Sigmoid colon (tissue), 4 donors: ENCODE measurements around the gene ARHGEF7.

ENCODE experiments used
- EP300 ChIP-seq, 4 donors: sonication (generic); formaldehyde crosslinking; IDR thresholded peaks; one replicate each; pipeline ENCODE4 v1.6.1; 2017; ENCODE audit warnings: antibody characterized with exemption in 4 of 4
- POLR2A ChIP-seq, 2 donors: fragments of 450-650 bp; IDR thresholded peaks; one replicate each; pipeline ENCODE4 v1.6.1; 2016; ENCODE audit warnings: antibody characterized with exemption in 2 of 2, mild to moderate bottlenecking in 2 of 2, moderate library complexity in 2 of 2
- TF ChIP-seq, protein P1 (sequence below), 4 experiments: fragments of 450-650 bp in 3 of 4; fragments of 200-600 bp in 1 of 4; IDR thresholded peaks; one replicate each; pipeline ENCODE4 v1.5.1; 2016 to 2019; ENCODE audit warnings: antibody characterized with exemption in 4 of 4, mild to moderate bottlenecking in 3 of 4, moderate library complexity in 2 of 4

DNA sequence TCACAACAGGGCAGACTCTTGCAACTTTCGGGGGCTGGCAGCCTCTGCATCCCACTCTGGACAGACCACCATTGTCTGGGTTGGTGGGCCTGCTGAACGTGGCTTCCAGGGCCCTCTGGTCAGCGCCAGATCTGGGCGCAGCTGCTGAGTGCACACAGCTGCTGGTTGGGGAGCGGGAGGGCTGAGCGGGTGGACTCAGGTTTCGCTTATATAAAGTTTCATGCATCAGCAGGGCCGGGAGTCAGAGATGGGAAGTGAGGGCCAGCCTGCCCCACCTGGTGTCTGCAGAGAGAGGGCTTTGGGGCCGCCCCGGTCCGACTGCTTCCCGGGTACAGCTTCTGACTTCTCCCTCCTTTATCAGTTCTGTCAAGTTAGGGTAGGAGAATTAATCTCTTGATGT is 6.9 kb downstream of the ARHGEF7 start:
- TF ChIP-seq, protein P1, sequence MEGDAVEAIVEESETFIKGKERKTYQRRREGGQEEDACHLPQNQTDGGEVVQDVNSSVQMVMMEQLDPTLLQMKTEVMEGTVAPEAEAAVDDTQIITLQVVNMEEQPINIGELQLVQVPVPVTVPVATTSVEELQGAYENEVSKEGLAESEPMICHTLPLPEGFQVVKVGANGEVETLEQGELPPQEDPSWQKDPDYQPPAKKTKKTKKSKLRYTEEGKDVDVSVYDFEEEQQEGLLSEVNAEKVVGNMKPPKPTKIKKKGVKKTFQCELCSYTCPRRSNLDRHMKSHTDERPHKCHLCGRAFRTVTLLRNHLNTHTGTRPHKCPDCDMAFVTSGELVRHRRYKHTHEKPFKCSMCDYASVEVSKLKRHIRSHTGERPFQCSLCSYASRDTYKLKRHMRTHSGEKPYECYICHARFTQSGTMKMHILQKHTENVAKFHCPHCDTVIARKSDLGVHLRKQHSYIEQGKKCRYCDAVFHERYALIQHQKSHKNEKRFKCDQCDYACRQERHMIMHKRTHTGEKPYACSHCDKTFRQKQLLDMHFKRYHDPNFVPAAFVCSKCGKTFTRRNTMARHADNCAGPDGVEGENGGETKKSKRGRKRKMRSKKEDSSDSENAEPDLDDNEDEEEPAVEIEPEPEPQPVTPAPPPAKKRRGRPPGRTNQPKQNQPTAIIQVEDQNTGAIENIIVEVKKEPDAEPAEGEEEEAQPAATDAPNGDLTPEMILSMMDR (IDR thresholded peaks at IDR 0.05): no peak
- no peak for TF ChIP-seq POLR2A (IDR thresholded peaks at IDR 0.05)
- no peak for TF ChIP-seq EP300 (IDR thresholded peaks at IDR 0.05)
